SK-N-MC (cell line): ENCODE data around the gene NR2E3.

Experiments
- EZH2 ChIP-seq: fragments of 200-600 bp; sonication (generic); IDR thresholded peaks from one replicate; pipeline ENCODE4 v1.6.1; 2017; ENCODE audit warnings: antibody characterized with exemption
- POLR2AphosphoS5 ChIP-seq: IDR thresholded peaks from 2 replicates; pipeline ENCODE4 v1.6.1; 2012; ENCODE audit warnings: mild to moderate bottlenecking, low read depth, low read length, borderline replicate concordance

DNA sequence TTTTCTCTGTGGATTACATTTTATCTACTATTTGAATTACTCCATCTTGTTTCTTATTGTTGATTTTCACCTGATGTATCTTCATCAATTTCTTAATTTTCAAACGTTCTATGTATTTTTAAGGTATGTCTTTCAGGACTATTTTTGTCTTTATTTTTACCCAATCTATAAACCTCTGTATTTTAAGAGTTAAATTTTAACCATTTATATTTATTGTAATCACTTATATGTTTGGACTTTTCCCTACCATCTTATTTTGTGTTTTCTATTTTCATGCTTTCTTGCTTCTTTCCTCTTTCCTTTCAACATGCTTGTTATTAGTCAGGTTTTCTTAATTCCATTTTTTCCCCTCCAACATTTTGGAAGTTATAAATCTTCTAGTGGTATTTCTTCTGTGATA lies 49.5 kb upstream of the NR2E3 start:
- TF ChIP-seq EZH2 (no peak), POLR2AphosphoS5 (no peak)
